HepG2 (cell line): ENCODE results near the gene DHX57. TPM values are rescaled to one million over a fixed set of nuclear protein-coding genes. Genes with fewer than 3 reads are reported as not detected.
A peak's percentile ranks its signal among the peaks of the same experiment; 100 is the strongest.

Experiments
- GTF3A ChIP-seq: sonication (generic); formaldehyde crosslinking; conservative IDR thresholded peaks from 2 replicates; pipeline ENCODE4 v1.4.0; 2020; ENCODE audit warnings: mild to moderate bottlenecking, missing genetic modification reagents
- KLF6 ChIP-seq: IDR thresholded peaks from 2 replicates; pipeline ENCODE4 v1.8.0; 2016; ENCODE audit warnings: missing biosample characterization, missing genetic modification reagents
- NR2F6 ChIP-seq, 2 experiments: IDR thresholded peaks; 2 replicates each; pipeline ENCODE4 v1.6.1; 2016; ENCODE audit warnings: antibody characterized with exemption in 1 of 2, mild to moderate bottlenecking in 1 of 2
- RAD21 ChIP-seq: fragments of 450-650 bp; formaldehyde crosslinking; IDR thresholded peaks from 2 replicates; pipeline ENCODE4 v1.5.0; 2020; ENCODE audit warnings: mild to moderate bottlenecking
- RAD51 ChIP-seq: fragments of 450-650 bp; IDR thresholded peaks from 2 replicates; pipeline ENCODE4 v1.6.1; 2016; ENCODE audit warnings: borderline replicate concordance
- SMARCC2 ChIP-seq: fragments of 450-650 bp; IDR thresholded peaks from 2 replicates; pipeline ENCODE4 v1.6.1; 2017; ENCODE audit warnings: antibody characterized with exemption, mild to moderate bottlenecking
- U2AF1 ChIP-seq: fragments of 200-400 bp; formaldehyde crosslinking; optimal IDR thresholded peaks from 2 replicates; pipeline ENCODE3; 2017; ENCODE audit warnings: mild to moderate bottlenecking, low read depth, low read length
- ZNF136 ChIP-seq: sonication (generic); formaldehyde crosslinking; IDR thresholded peaks from 2 replicates; pipeline ENCODE4 v1.8.1; 2022; ENCODE audit warnings: low read depth, mild to moderate bottlenecking, moderate library complexity, missing genetic modification reagents
- ZNF362 ChIP-seq: sonication (generic); formaldehyde crosslinking; IDR thresholded peaks from 2 replicates; pipeline ENCODE4 v1.4.0; 2020; ENCODE audit warnings: missing genetic modification reagents, mild to moderate bottlenecking, borderline replicate concordance
- ZNF589 ChIP-seq: sonication (generic); formaldehyde crosslinking; conservative IDR thresholded peaks from 2 replicates; pipeline ENCODE4 v1.8.0; 2022; ENCODE audit warnings: mild to moderate bottlenecking, moderate library complexity, missing genetic modification reagents
- ZNF607 ChIP-seq: sonication (generic); formaldehyde crosslinking; IDR thresholded peaks from 2 replicates; pipeline ENCODE4 v1.5.1; 2020; ENCODE audit warnings: missing genetic modification reagents, mild to moderate bottlenecking, borderline replicate concordance
- ZNF713 ChIP-seq: sonication (generic); formaldehyde crosslinking; IDR thresholded peaks from 2 replicates; pipeline ENCODE4 v1.4.0; 2020; ENCODE audit warnings: mild to moderate bottlenecking, missing genetic modification reagents
- polyA plus RNA-seq, 8 experiments: library from polyadenylated mRNA; depleted of rRNA in 3 of 8; stranded (reverse) in 7 of 8; unstranded in 1 of 8; fragments of >200 nt; fragmentation: Illumina TruSeq in 4 of 8; extraction: Trizol in 4 of 8; gene quantifications; 2 replicates each; pipeline versions ENCODE4 v1.2.1 to v1.2.3, GENCODE V29; 2011 to 2016; ENCODE audit warnings: low read depth in 4 of 8, missing spikeins in 1 of 8, mixed read lengths in 1 of 8; ENCODE audit not compliant: insufficient read depth in 1 of 8
- total RNA-seq, 5 experiments: library from RNA; depleted of rRNA; stranded (reverse); fragments of >200 nt; fragmentation: Illumina TruSeq; extraction: Trizol; gene quantifications; 2 replicates each; pipeline ENCODE4 v1.2.3, GENCODE V29; 2016; ENCODE audit warnings: low read depth in 1 of 5
- TF ChIP-seq, protein P1 (sequence below): sonication (generic); formaldehyde crosslinking; IDR thresholded peaks from 2 replicates; pipeline ENCODE4 v1.4.0; 2020; ENCODE audit warnings: mild to moderate bottlenecking, missing genetic modification reagents, borderline replicate concordance
- TF ChIP-seq, protein P2 (sequence below): sonication (generic); formaldehyde crosslinking; IDR thresholded peaks from 2 replicates; pipeline ENCODE4 v1.8.1; 2023; ENCODE audit warnings: mild to moderate bottlenecking, missing genetic modification reagents, borderline replicate concordance

DHX57 gene
- total and polyA plus RNA-seq, 2 of the 13 experiments (the other 11 are each of a cell fraction or from before 2014, with no cell fraction given): 9.2 to 24.2 TPM

DNA sequence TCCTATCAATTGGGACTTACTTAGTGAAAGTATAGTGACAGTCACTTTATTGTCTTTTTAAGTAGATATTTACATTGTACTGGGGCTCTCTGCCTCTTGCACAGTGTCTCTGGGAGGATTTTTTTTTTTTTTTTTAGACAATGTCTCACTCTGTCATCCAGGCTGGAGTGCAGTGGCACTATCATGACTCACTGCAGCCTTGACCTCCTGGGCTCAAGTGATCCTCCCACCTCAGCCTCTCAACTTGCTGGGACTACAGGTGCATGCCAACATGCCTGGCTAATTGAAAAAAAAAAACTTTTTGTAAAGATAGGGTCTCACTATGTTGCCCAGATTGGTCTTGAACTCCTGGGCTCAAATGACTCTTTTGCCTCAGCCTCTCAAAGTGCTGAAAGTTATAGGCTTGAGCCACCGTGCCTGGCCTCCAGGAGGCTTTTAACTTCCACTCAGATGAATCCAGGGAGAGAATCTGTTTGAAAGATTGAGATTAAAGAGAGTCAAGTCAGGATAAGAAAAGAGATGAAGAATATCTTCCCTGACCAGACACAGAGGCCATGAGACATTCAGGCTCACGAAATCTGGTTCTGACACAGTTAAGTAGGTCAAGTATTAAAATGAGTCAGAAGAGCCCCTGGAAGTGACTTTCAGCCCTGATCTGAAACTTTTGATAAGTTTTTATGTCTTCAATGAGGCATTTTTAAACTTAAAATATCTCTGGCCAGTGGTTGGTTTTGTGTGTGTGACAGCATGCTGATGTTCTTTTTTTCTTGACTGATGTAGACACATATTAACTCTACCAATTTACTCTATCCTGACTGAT lies 32.2 kb upstream of the DHX57 start (continued):
- TF ChIP-seq, protein P1, sequence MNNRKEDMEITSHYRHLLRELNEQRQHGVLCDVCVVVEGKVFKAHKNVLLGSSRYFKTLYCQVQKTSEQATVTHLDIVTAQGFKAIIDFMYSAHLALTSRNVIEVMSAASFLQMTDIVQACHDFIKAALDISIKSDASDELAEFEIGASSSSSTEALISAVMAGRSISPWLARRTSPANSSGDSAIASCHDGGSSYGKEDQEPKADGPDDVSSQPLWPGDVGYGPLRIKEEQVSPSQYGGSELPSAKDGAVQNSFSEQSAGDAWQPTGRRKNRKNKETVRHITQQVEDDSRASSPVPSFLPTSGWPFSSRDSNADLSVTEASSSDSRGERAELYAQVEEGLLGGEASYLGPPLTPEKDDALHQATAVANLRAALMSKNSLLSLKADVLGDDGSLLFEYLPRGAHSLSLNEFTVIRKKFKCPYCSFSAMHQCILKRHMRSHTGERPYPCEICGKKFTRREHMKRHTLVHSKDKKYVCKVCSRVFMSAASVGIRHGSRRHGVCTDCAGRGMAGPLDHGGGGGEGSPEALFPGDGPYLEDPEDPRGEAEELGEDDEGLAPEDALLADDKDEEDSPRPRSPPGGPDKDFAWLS: no peak
- no peak for TF ChIP-seq ZNF713
- TF ChIP-seq U2AF1: no peak
- TF ChIP-seq KLF6 (CRISPR knock-in tag): no peak
- TF ChIP-seq GTF3A (CRISPR knock-in tag): no peak
- TF ChIP-seq, protein P2, sequence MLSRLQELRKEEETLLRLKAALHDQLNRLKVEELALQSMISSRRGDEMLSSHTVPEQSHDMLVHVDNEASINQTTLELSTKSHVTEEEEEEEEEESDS (CRISPR knock-in tag): no peak
- TF ChIP-seq ZNF607: no peak
- no peak for TF ChIP-seq RAD21 (CRISPR knock-in tag)
- TF ChIP-seq RAD51: no peak
- TF ChIP-seq ZNF589: no peak
- no peak for TF ChIP-seq ZNF136 (CRISPR knock-in tag)
- no peak for TF ChIP-seq SMARCC2
- peak; percentile 98 for TF ChIP-seq ZNF362
- peak; percentile 93 for TF ChIP-seq NR2F6 (IDR thresholded peaks at IDR 0.05)
- TF ChIP-seq NR2F6 (CRISPR knock-in tag; IDR thresholded peaks at IDR 0.05): peak; percentile 97
